NCI-H748 treated with DMSO at 0.1 percent for 48 hours (cell line): ENCODE results near the gene PAQR4.
A peak's percentile ranks its signal among the peaks of the same experiment; 100 is the strongest.

Source experiments
- DNase-seq: peaks from one replicate; lab custom pipeline; 2025; lab: John Stamatoyannopoulos, UW

The PAQR4 gene

GRCh38 chr16:2980227-2981176 lies 11.4 kb downstream of the PAQR4 start, which contains the start of gene PKMYT1:
PKMYT1 (minus strand) TSS chr16:2980446; CDS start chr16:2979657, 789 bp downstream.
- DNase-seq, result peak; percentile 59

DNA sequence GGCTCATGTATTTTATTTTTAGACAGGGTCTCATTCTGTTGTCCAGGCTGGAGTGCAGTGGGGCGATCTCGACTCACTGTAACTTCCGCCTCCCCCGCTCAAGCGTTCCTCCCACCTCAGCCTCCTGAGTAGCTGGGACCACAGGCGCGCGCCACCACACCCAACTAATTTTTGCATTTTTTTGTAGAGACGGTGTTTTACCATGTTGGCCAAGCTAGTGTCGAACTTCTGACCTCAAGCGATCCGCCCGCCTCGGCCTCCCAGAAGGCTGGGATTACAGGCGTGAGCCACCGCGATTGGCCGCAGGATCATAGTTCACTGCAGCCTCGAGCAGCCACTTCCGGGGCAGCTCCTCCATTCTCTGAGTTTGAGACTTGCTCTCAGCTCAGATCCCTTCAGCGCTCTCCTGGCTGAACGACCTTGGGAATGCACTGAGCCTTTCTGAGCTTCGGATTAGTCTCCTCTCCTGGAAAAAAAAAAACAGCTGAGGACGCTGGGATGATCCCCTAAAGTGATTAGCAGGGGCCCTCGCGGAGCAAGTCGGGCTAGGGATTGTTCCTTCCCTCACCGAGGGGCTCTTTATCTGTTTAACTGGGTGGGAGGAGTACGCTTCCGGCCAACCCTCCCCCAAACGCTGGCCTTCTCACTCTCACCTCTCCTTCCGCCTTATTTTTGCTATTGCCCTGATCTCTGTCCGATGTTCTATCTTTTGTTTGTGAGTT lies 12.2 kb downstream of the PAQR4 start:
- DNase-seq, result no peak

DNA sequence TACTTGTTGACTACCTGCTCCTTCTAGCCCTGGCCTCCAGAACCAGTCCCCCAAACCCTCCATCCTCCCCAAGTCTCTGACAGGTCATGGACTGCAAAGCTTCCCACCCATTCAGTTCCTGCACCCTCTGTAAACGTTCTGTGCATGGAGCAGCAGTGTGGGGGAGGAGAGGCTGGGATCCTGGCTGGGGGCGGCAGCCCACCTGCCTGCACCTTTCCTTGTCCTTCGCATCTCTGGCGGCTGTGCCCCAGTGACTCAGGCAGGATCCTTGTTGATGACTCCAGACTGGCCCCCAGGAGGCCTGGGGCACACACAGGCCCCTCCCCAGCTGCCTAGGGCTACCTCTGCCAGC lies 12.7 kb downstream of the PAQR4 start:
- no peak for DNase-seq

DNA sequence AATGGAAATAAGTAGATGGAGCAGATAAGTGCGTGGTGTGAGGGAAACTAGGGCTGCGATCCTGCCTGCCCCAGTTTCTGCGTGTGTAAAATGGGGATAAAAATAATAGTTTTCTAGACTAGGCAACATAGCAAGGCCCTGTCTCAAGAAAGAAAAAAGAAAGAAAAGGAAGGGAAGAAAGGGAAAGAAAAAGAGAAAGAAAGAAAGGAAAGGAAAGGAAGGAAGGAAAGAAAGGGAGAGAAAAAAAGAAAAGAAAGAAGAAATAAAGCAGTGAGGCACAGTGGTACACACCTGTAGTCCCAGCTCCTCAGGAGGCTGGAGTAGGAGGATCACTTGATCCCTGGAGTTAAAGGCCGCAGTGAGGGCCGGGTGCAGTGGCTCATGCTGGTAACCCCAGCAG lies 13.3 kb downstream of the PAQR4 start:
- DNase-seq, result no peak

DNA sequence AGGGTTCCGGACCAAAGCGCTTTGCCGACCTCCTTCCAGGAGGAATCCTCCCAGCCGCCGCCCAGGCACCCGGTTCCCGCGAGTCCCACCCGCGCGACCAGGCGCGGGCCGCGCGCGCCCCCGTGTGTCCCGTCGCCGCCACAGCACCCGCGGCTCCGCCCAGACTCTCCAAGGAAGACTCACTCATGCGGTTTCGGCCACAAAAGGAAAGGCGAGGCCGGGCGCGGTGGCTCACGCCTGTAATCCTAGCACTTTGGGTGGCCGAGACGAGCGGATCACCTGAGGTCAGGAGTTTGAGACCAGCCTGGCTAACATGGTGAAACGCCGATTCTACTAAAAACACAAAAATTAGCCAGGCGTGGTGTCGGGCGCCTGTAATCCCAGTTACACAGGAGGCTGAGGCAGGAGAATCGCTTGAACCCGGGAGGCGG lies 14.6 kb downstream of the PAQR4 start:
- peak; percentile 34 for DNase-seq

DNA sequence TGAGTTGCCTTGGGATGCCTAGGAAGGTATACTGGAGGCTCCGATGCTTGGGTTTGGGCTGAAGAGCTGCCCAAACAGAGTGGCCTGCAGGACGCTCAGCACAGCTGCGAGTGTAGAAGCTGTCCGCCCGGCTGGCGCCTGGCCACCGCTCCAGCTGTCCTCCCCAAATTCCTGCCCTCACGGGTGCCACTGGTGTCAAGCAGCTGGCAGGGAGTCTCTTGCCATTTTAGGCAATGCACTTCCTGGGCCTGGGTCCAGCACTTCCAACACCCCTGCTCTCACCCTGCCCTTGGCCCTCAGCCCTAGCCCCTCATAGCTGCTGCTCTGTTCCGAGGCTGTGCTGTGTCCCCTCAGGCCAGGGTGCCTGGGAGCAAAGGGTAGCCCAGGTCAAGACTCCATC lies 16.3 kb downstream of the PAQR4 start:
- DNase-seq, result no peak

DNA sequence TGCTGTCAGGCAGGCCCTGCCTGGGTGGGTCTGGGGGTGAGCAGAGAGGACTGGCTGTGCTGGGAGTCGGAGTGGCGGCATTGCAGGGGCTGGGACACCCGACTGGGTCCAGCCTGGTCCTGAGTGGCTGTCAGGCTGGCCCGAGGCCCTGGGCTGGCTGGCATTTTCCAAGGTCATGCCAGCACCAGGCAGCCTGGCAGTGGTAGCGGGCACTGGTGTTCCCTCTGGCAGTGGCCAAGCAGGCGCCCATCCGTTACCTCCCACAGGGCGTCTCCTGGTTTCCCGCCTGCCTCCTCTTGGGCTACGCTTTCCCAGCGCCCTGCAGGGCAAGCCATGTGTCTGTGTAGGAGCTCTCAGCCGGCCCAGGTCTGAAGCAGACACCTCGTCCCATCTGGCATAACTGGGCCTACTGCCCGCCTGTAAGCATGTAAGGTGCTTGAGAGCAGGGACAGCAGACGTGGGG lies 16.8 kb downstream of the PAQR4 start:
- no peak for DNase-seq

- no peak for DNase-seq
Observed at GRCh38 chr16:2986623-2987188, 17.6 kb downstream of the PAQR4 start.

DNA sequence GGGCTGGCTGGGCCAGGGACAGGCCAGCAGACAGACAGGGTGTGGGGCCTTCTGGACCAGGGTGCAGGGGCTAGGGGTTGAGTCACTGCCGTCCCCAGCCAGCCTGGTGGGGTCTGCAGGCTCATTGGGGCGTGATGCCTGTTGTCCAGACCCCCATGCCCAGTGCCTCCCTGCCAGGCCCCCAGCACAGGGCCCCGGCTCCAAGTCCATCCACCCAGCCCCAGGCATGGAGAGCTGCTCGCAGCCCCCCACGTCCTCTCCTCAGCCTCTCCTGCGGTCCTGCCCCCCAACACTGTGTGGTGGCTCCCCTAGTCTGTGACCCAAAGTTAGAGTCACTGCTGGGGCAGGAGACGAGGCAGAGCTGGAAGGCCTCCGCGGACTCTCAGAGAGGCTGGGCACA lies 18.1 kb downstream of the PAQR4 start:
- no peak for DNase-seq

GRCh38 chr16:2987833-2988232 lies 18.7 kb downstream of the PAQR4 start:
- DNase-seq, result no peak

DNA sequence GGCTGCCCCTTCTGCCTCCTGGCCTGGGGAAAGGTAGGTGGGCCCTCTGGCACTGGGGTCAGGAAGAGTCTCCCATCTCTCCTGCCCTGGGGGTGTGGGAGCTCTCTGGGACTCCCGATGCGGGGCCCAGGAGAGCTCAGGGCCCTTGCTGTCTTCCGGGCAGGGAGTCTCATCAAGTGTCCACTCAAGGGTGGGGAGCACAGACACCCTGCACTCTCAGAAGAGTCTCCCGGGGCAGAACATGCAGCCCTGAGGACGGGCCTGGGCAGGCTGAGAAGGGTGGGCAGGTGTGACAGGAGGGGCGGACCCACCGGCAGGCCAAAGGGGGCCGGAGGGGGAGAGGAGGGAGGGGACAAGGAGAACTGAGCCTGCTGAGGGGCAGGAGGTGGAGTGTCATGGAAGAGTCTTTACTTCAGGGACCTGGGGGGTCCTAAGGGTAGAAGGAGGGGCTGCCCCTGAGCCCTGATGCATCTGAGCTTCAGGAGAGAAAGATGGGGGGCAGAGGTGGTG lies 19.5 kb downstream of the PAQR4 start:
- DNase-seq, result no peak

DNA sequence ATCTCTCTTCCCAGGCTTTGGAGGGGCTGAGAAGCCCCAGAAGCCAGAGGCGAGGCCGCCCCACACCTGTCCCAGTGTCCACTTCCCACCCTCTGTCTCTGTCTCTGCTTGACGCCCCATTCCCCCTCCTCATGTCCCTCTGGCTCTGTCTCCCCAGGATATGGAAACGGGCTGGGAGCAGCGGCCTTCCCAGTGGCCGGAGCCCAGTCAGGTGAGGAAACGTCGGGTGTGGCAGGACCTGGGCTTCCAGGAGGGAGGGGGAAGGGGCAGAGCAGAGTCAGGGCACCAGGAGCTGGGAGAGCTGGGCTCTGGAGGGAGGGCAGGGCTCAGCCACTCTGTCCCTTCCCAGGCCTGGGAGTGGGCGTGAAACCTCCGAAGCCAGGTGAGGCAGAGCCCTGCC lies 21.7 kb downstream of the PAQR4 start:
- DNase-seq, result no peak

DNA sequence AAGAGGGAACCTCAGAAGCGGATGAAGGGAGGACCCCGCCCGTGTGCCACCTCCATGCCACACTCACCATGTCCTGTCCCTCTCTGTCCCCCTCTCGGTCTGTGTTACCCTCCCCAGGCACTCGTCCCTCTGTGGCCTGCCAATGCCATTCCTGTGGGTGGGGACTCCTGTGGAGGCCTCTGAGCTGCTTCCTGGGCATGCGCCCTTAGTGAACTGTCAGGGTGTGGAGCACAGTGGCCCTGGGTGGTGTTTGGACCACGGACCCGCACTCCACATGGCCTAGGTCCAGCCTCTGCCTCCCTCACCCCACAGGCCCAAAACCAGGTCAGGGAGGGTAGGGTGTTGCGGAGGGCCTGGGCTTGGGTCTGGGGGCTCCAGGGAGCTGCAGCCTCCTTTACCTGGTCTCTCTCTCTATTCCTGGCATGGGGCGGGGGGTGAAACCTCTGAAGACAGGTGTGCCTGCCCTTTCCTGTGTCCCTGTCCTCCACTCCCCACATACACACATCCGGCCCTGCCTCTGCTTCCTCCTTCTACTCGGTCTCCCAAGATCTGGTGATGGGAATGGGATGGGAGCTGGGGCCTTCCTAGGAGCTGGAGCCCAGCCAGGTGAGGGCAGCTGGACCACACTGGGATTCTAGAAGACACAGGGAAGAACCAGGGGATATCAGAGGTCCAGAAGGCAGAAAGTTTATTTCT lies 22.6 kb downstream of the PAQR4 start:
- DNase-seq, result no peak

DNA sequence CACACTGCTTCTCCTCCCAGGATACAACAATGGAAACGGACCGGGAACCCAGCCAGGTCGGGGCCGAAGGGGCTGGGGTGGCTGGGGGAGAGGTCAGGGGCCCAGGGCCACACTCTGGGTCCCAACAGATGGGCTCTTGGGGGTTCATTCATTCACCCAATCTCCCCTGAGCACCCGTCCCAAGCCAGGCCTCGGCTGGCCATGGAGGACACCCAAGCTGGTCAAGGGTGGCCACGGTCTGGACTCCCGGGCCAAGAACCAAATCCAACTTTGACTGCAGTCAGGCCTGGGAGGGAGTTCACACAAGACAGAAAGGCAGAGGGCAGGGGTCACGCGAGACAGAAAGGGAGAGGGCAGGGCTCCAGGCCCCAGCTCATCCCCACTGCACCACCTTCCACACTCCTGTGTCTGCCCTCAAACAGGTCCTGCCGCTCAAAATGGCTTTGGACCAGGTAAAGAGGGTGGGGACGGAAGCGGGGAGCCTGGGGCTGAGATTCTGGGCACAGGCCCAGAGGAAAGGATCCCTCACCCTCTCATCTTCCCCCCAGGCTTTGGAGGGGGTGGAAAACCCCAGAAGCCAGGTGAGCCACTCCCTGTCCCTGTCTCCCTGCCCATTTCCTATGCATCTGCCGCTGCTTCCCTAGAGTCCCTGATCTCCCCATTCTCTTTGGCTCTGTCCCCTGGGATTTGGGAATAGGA lies 23.4 kb downstream of the PAQR4 start:
- no peak for DNase-seq

DNA sequence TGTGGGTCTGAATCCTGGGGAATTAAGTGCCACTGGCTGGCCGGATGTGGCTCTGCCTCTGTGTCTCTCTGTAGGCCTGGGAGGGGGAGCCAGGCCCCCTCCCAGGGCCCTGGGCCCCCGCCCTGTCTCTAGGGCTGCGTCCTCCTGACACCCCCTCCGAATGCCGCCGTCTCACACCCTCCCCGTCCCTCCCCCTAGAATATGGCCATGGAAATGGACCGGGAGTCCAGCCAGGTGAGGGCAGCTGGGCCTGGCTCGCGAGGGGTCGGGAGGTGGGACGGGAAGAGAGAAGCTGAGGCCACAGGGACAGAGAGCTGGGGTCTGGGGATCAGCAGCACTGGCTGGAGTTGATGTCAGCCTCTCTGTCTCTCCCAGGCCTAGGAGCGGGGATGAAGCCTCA lies 27.1 kb downstream of the PAQR4 start:
- DNase-seq, result no peak

DNA sequence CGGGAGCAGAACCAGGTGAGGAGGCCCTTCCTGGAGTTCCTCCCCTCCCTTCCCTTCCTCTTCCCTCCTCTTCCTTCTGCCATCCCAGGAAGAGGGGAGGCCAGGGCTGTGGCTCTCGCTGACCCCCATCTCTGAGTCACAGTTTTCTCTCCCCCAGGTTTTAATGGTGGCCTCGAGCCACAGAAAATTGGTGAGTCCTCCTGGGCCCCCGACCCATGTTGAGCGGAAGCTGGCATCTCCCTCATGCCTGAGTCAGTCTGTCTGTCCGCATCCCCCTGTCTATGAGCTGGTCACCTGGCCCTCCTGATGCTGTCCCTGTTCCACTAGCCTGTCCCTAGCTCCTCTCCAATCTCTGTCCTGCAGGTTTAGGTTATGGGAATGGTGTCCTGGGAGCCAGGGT lies 30.8 kb downstream of the PAQR4 start:
- DNase-seq, result no peak

DNA sequence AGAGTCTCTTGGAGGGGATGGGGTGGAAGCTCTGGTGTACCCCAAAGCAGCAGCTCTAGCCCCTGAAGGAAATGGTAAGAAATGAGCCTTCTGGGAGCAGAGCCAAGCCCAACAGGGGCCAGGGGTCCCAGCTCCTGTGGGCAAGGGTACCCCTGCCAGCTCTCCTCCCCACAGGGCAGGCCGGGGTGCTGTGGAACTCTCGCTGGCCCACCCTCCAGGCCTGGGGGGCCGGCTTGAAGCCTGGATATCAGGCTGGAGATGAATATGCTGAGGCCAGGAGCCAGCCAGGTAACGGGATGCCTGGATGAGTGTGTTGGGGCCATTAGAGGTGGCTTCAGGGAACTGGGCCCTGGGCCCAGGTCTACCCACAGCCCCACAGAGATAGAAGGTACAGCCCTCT lies 31.4 kb downstream of the PAQR4 start:
- no peak for DNase-seq

- DNase-seq, result no peak
Observed at GRCh38 chr16:3001316-3001715, 32.2 kb downstream of the PAQR4 start.

DNA sequence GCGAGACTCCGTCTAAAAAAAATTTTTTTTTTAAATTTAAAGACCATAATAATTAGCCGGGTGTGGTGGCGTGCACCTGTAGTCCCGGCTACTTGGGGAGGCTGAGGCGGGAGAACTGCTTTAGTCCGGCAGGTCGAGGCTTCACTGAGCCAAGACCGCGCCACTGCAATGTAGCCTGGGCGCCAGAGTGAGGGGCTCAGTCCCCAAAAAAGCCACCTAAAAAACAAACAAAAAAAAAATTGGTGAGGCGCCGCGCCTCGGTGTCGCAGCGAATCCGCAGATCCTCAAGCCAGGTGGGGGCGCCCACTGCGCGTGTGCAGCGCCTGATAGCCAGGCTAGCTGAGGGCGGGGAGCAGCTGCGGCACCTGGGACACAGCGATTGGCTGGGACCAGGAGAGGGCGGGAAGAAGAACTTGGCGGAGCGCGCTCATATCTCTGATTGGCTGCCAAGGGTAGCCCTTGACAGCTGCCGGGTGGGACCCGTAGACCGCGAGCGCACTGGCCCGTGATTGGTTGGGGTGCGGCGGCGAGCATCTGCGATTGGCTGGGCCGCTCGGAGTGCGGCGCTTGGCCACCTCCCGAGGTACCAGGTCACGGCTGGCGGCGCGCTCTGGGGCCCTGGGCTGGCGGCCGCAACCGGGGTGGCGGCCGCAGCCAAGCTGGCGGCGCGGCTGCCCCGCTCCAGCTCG lies 34.6 kb downstream of the PAQR4 start:
- DNase-seq, result peak; percentile 91

DNA sequence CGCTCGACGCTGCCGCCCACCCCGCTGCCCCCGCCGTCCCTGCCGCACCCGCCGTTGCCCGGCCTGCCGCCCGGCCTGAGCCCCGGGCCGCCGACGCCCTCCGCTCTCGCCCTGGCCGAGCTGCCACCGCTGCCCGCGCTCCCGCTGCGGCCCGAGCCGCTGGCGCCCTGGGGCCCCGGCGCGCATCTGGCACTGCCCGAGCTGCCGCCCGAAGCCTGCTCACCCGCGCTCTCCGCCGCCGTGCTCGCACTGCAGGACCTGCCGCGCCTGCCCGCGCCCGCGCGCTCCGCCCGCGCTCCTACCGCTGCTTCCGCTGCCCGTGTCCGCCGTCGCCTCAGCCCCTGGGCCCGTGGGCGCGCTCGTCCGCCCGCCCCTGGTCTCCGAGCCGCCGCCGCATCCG lies 35.2 kb downstream of the PAQR4 start:
- no peak for DNase-seq

- no peak for DNase-seq
Observed at GRCh38 chr16:3004781-3005284, 35.7 kb downstream of the PAQR4 start.
